NT2/D1 (cell line): Measurements from ENCODE around the gene FER.
"Not testable (repeated sequence)": the region's sequence is repeated elsewhere in the genome, so short reads cannot be mapped to it uniquely, and the experiment has no call there.

Experiments
- DNase-seq: peaks from one replicate; pipeline ENCODE4 v3.0.0-alpha.2; 2011; ENCODE audit warnings: low read depth, low spot score
- H3K27me3 ChIP-seq: 2 replicates; pipeline ENCODE4 v1.6.0; 2011; ENCODE audit warnings: mild to moderate bottlenecking; ENCODE audit not compliant: insufficient read length, insufficient read depth
- H3K36me3 ChIP-seq: 2 replicates; pipeline ENCODE4 v1.6.1; 2011; ENCODE audit warnings: mild to moderate bottlenecking, low read length, mixed read lengths; ENCODE audit not compliant: insufficient read depth, insufficient read length
- H3K4me1 ChIP-seq: 2 replicates; pipeline ENCODE4 v1.5.1; 2011; ENCODE audit not compliant: insufficient read depth, insufficient read length
- H3K4me3 ChIP-seq: 2 replicates; pipeline ENCODE4 v1.5.1; 2011; ENCODE audit warnings: low read depth; ENCODE audit not compliant: insufficient read length
- H3K9ac ChIP-seq: 2 replicates; pipeline ENCODE4 v1.6.0; 2011; ENCODE audit warnings: low read depth; ENCODE audit not compliant: insufficient read length
- H3K9me3 ChIP-seq: 2 replicates; pipeline ENCODE4 v1.5.1; 2011; ENCODE audit warnings: mild to moderate bottlenecking, low read length; ENCODE audit not compliant: insufficient read depth
- SUZ12 ChIP-seq: IDR thresholded peaks from 2 replicates; pipeline ENCODE4 v1.6.1; 2011; ENCODE audit not compliant: insufficient read length, insufficient read depth; ENCODE audit errors: extremely low read depth
- YY1 ChIP-seq: IDR thresholded peaks from 2 replicates; pipeline ENCODE4 v1.6.1; 2011; ENCODE audit not compliant: insufficient read length, insufficient read depth
- ZNF274 ChIP-seq: IDR thresholded peaks from 2 replicates; pipeline ENCODE4 v1.6.1; 2011; ENCODE audit warnings: mild to moderate bottlenecking, low read depth, low read length

The FER gene

DNA sequence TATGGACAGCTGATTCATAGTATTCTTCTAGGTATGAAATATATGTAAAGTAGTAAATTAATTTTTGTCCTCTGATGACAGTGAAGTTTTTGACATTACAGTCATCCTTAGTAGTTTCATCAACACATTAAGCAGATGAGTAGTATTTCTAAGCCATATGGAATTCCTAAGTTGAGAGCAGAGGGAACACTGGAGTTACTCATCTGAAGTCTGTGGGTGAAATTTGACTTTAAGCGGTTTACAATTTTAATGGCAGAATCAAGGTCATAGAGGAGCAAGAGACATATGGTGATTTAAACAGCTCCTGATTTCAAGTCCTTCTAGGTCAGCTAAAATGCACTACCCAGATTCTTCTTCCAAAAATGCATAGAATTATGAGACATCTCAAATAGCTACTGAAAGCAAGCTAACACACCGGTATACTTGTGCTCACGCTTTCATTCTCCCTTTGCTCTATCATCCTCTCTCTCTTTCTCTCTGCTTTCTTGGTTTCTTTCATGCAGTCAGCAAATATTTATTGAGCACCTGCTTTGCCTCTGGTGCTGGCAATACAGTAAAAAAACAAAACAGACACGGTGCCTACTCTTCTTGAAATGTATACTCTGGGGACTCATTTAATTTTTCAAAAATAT is 235.9 kb downstream of the FER start:
- no peaks in the 10 kb centered on the region for H3K36me3 ChIP-seq
- no peak for DNase-seq
- no peaks in the 10 kb centered on the region for H3K4me1 ChIP-seq
- no peak overlapping the region for H3K9ac ChIP-seq
- H3K27me3 ChIP-seq = no peaks in the 10 kb centered on the region
- TF ChIP-seq YY1 (no peak), ZNF274 (no peak), SUZ12 (no peak)
- no peak overlapping the region for H3K4me3 ChIP-seq
- H3K9me3 ChIP-seq = no peaks in the 10 kb centered on the region

DNA sequence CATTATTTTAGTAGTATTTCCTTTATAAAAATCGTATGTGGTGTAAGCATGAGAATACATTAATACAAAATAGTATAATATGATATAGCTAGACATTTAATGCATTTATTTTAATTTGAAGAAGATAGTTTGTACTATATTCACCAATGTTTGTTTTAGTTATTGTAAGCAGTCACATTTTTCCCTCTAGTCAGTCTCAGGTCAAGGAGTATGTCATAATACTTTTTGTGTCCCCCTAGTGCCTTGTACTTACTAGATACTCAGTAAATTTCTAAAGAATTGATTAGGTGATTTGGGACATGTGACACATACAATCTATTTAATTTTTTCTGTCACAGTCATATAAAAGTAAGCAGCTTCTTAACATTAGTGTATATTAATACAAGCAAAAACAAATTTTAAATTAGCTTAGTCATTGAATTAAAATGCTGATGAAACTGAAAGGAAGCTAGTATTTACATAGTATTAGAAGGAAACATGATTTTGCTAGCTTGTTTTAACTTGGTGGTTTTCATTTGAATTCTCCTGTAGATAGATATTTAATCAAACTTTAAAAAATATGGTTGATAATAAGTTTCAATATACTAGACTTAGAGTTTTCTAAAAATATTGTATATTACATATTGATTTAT is 242.2 kb downstream of the FER start:
- Histone ChIP-seq H3K9me3 (no peaks in the 10 kb centered on the region), H3K4me1 (no peaks in the 10 kb centered on the region), H3K36me3 (no peaks in the 10 kb centered on the region), H3K27me3 (no peaks in the 10 kb centered on the region), H3K4me3 (no peak overlapping the region), H3K9ac (no peak overlapping the region)
- no peak for DNase-seq
- TF ChIP-seq SUZ12 (no peak), ZNF274 (no peak), YY1 (no peak)

DNA sequence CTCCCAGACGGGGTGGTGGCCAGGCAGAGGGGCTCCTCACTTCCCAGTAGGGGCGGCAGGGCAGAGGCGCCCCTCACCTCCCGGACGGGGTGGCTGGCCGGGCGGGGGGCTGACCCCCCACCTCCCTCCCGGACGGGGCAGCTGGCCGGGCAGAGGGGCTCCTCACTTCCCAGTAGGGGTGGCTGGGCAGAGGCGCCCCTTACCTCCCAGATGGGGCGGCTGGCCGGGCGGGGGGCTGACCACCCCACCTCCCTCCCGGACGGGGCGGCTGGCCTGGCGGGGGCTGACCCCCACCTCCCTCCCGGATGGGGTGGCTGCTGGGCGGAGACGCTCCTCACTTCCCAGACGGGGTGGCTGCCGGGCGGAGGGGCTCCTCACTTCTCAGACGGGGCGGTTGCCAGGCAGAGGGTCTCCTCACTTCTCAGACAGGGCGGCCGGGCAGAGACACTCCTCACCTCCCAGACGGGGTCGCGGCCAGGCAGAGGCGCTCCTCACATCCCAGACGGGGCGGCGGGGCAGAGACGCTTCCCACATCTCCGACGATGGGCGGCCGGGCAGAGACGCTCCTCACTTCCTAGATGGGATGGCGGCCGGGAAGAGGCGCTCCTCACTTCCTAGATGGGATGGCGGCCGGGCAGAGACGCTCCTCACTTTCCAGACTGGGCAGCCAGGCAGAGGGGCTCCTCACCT is 244.8 kb downstream of the FER start:
- not testable (repeated sequence) for H3K4me3 ChIP-seq, H3K4me1 ChIP-seq, H3K9ac ChIP-seq, H3K27me3 ChIP-seq, H3K36me3 ChIP-seq, H3K9me3 ChIP-seq, DNase-seq

DNA sequence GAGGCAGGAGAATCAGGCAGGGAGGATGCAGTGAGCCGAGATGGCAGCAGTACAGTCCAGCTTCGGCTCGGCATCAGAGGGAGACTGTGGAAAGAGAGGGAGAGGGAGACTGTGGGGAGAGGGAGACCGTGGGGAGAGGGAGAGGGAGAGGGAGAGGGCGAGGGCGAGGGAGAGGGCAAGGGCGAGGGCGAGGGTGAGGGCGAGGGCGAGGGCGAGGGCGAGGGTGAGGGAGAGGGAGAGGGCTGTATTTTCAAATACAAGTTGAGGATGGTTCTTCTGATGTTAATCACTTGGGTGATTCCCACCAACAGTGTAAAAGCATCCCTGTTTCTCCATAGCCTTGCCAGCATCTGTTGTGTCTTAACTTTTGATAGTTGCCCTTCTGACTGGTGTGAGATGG is 245.7 kb downstream of the FER start:
- not testable (repeated sequence) for H3K36me3 ChIP-seq, H3K9ac ChIP-seq, H3K4me1 ChIP-seq, H3K4me3 ChIP-seq, H3K9me3 ChIP-seq, DNase-seq, H3K27me3 ChIP-seq

DNA sequence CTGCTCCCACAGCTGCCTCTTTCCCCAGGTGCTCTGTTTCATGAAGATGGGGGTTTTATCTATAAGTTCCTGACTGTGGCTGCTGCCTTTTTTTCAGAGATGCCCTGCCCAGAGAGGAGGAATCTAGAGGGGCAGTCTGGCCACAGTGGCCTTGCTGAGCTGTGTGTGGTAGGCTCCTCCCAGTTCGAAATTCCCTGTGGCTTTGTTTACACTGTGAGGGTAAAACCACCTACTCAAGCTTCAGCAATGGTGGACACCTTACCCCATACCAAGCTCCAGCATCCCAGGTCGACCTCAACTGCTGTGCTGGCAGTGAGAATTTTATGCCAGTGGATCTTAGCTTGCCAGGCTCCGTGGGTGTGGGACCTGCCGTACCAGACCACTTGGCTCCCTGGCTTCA is 250.0 kb downstream of the FER start:
- H3K4me1 ChIP-seq = no peaks in the 10 kb centered on the region
- no peak overlapping the region for H3K9ac ChIP-seq

DNA sequence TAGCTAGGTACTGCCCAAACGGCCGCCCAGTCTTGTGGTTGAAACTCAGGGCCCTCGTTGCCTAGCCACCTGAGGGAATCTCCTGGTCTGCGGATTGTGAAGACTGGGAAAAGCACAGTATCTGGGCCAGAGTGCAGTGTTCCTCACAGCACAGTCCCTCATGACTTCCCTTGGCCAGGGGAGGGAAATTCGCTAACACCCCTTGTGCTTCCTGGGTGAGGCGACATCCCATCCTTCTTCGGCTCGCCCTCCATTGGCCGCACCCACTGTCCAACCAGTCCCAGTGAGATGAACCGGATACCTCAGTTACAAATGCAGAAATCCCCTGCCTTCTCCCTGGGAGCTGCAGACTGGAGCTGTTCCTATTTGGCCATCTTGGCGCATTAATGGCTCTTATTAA is 250.5 kb downstream of the FER start:
- H3K4me1 ChIP-seq = no peaks in the 10 kb centered on the region
- no peak overlapping the region for H3K4me3 ChIP-seq
- no peaks in the 10 kb centered on the region for H3K36me3 ChIP-seq
- no peaks in the 10 kb centered on the region for H3K27me3 ChIP-seq
- H3K9me3 ChIP-seq = no peaks in the 10 kb centered on the region
- TF ChIP-seq ZNF274 = no peak
- no peak for TF ChIP-seq SUZ12
- TF ChIP-seq YY1 = no peak
- DNase-seq = no peak
- no peak overlapping the region for H3K9ac ChIP-seq

More for the DNA sequence above, 250.0 kb downstream of the FER start:
- no peak for DNase-seq
- H3K27me3 ChIP-seq = no peaks in the 10 kb centered on the region
- H3K36me3 ChIP-seq = no peaks in the 10 kb centered on the region
- no peak for TF ChIP-seq YY1
- TF ChIP-seq SUZ12 = no peak
- no peak for TF ChIP-seq ZNF274
- no peak overlapping the region for H3K4me3 ChIP-seq
- no peaks in the 10 kb centered on the region for H3K9me3 ChIP-seq

DNA sequence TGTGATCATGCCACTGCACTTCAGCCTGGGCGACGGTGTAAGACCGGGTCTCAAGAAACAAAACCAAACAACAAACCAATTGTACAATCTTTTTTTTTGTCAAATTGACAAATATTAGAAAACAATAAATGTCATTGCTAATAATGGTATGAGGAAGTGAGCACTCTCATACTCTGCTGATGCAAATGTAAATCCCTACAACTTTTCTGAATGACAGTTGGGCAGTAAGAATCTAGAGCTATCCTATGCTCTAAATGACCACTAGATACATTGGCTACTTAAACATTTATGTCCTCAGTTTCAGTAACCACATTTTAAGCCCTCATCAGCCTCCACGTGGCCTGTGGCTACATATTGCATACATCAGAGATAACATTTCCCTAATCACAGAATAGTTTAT is 256.2 kb downstream of the FER start:
- no peak for DNase-seq
- Histone ChIP-seq H3K4me1 (no peaks in the 10 kb centered on the region), H3K9ac (no peak overlapping the region), H3K27me3 (no peaks in the 10 kb centered on the region), H3K4me3 (no peak overlapping the region), H3K36me3 (no peaks in the 10 kb centered on the region), H3K9me3 (no peaks in the 10 kb centered on the region)
- TF ChIP-seq YY1 (no peak), ZNF274 (no peak), SUZ12 (no peak)
